HG03378 (cell line): ENCODE data around the gene KDELR1.

Experiments
- ATAC-seq: cut with Tn5 transposase; IDR thresholded peaks from one replicate; pipeline ENCODE4 v1.9.1; 2021; ENCODE audit warnings: mild to moderate bottlenecking, moderate library complexity; ENCODE audit not compliant: unreplicated experiment

The KDELR1 gene

GRCh38 chr19:48391100-48392005 lies at the start of gene KDELR1:
KDELR1 (minus strand) TSS chr19:48391551; CDS start chr19:48391358, 193 bp downstream.
- no peak for ATAC-seq

GRCh38 chr19:48436586-48436985 lies 45.2 kb upstream of the KDELR1 start:
- no peak for ATAC-seq

- ATAC-seq = no peak
Measured at GRCh38 chr19:48433337-48433736, 42.0 kb upstream of the KDELR1 start.

- ATAC-seq = no peak
Measured at GRCh38 chr19:48428670-48429069, 37.3 kb upstream of the KDELR1 start.

GRCh38 chr19:48424694-48425219 lies 33.4 kb upstream of the KDELR1 start:
- ATAC-seq = no peak

- no peak for ATAC-seq
Measured at GRCh38 chr19:48421548-48421947, 30.2 kb upstream of the KDELR1 start.

- peak; percentile 66 for ATAC-seq
Measured at GRCh38 chr19:48419158-48419920, 28.0 kb upstream of the KDELR1 start.

GRCh38 chr19:48418317-48419064 lies 27.1 kb upstream of the KDELR1 start:
- ATAC-seq = no peak

GRCh38 chr19:48417421-48417820 lies 26.1 kb upstream of the KDELR1 start:
- no peak for ATAC-seq

GRCh38 chr19:48415806-48416221 lies 24.5 kb upstream of the KDELR1 start:
- ATAC-seq = no peak

GRCh38 chr19:48415395-48415794 lies 24.0 kb upstream of the KDELR1 start:
- no peak for ATAC-seq

GRCh38 chr19:48413879-48414587 lies 22.7 kb upstream of the KDELR1 start:
- ATAC-seq = no peak

GRCh38 chr19:48405850-48406249 lies 14.5 kb upstream of the KDELR1 start:
- ATAC-seq = no peak

GRCh38 chr19:48405010-48405659 lies 13.8 kb upstream of the KDELR1 start:
- ATAC-seq = no peak

GRCh38 chr19:48403606-48404005 lies 12.3 kb upstream of the KDELR1 start:
- ATAC-seq = no peak

GRCh38 chr19:48401287-48401686 lies 9.9 kb upstream of the KDELR1 start:
- ATAC-seq = no peak

GRCh38 chr19:48400018-48400742 lies 8.8 kb upstream of the KDELR1 start:
- ATAC-seq = no peak

GRCh38 chr19:48398375-48399235 lies 7.3 kb upstream of the KDELR1 start:
- no peak for ATAC-seq
